Skeletal muscle satellite cell (primary cell): ENCODE measurements around the gene GGA1. TPM values are rescaled to one million over a fixed set of nuclear protein-coding genes. Genes with fewer than 3 reads are reported as not detected.

ENCODE experiments used
- small RNA-seq: library from RNA; depleted of rRNA; stranded (forward); fragments of <200 nt; gene quantifications from one replicate; pipeline ENCODE3, GENCODE V24; 2012

Gene GGA1

Small RNA genes within 50 kb of the gene (small RNA-seq; reads per million reads assigned to genes)
- not detected for gene RF00017
- gene RN7SL385P = not detected
